Ishikawa (cell line): ENCODE measurements around the gene KRT84.

ENCODE experiments used
- CEBPB ChIP-seq: IDR thresholded peaks from 2 replicates; pipeline ENCODE4 v1.6.1; 2012
- CREB1 ChIP-seq: IDR thresholded peaks from 2 replicates; pipeline ENCODE4 v1.6.1; 2012; ENCODE audit warnings: low read depth
- EGR1 ChIP-seq: IDR thresholded peaks from 2 replicates; pipeline ENCODE4 v1.6.1; 2012
- EP300 ChIP-seq: IDR thresholded peaks from 2 replicates; pipeline ENCODE4 v1.6.1; 2012; ENCODE audit warnings: borderline replicate concordance
- NFIC ChIP-seq: IDR thresholded peaks from 2 replicates; pipeline ENCODE4 v1.6.1; 2012
- RAD21 ChIP-seq: IDR thresholded peaks from 2 replicates; pipeline ENCODE4 v1.6.1; 2012; ENCODE audit warnings: low read depth
- REST ChIP-seq: IDR thresholded peaks from 2 replicates; pipeline ENCODE4 v1.6.1; 2012; ENCODE audit warnings: low read depth, mild to moderate bottlenecking
- TAF1 ChIP-seq: IDR thresholded peaks from 2 replicates; pipeline ENCODE4 v1.6.1; 2012; ENCODE audit warnings: low read depth, mild to moderate bottlenecking
- TCF12 ChIP-seq: IDR thresholded peaks from 2 replicates; pipeline ENCODE4 v1.6.1; 2012; ENCODE audit warnings: low read depth
- TEAD4 ChIP-seq: IDR thresholded peaks from 2 replicates; pipeline ENCODE4 v1.6.1; 2012
- USF1 ChIP-seq: IDR thresholded peaks from 2 replicates; pipeline ENCODE4 v1.6.1; 2012
- YY1 ChIP-seq: IDR thresholded peaks from 2 replicates; pipeline ENCODE4 v1.6.1; 2012; ENCODE audit warnings: low read depth
- ZBTB7A ChIP-seq: IDR thresholded peaks from 2 replicates; pipeline ENCODE4 v1.6.1; 2012; ENCODE audit warnings: low read depth
- TF ChIP-seq, protein P1 (sequence below): IDR thresholded peaks from 2 replicates; pipeline ENCODE4 v1.6.1; 2012

DNA sequence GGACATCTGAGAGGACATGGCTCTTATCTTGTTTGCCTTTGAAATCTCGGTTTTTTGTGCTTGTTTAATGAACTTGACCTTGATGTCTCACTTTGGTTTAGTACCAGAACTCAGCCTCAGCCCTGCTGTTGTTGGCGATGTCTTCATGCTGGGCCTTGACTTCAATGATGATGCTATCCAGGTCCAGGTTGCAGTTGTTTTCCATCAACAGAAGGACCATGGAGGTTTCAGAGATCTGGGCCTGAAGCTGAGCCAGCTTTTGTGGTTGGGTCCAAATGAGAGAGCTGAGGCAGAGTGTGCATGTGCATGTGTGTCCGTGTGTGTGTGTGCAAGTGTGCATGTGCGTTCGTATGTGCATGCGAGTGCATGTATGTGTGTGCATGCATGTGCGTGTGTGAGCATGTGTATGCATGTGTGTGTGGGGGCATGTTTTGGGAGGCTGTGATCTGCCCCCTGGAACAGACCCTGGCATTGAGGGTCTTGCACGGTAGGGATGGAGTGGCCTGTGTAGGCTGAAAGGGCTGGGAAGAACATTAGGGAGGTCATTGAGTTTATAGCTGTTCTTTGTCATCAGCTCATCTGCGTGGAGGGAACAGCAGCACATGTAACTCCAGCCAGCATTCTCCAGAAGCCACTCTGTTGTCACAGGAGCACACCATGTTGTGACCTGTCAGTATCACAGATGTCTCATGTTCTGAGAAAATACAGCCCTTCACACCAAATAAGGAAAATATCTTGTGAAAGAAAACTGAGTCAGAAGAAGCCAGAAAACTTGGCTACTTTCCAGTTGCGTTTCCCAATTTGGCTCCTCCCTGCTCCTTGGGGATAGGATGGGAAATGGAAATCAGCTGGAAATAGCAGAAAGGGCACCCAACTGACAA is 30.7 kb upstream of the KRT84 start:
- TF ChIP-seq EP300 = no peak
- 0 out of 2 replicates have a peak, but pooled peaks have one; percentile 32 for TF ChIP-seq CEBPB
- TF ChIP-seq REST = no peak
- TF ChIP-seq YY1 = no peak
- TF ChIP-seq ZBTB7A = no peak
- TF ChIP-seq, protein P1, sequence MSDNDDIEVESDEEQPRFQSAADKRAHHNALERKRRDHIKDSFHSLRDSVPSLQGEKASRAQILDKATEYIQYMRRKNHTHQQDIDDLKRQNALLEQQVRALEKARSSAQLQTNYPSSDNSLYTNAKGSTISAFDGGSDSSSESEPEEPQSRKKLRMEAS = no peak
- TF ChIP-seq EGR1 = no peak
- peak; percentile 39; the same call in 1 of the 2 replicates for TF ChIP-seq NFIC
- TF ChIP-seq TAF1 = no peak
- no peak for TF ChIP-seq CREB1
- no peak for TF ChIP-seq USF1
- no peak for TF ChIP-seq RAD21
- TF ChIP-seq TEAD4 = no peak
- TF ChIP-seq TCF12 = no peak
